SK-N-SH (cell line): Measurements from ENCODE around the gene RAB5B. TPM values are rescaled to one million over a fixed set of nuclear protein-coding genes. Genes with fewer than 3 reads are reported as not detected.
"Not testable (repeated sequence)": the region's sequence is repeated elsewhere in the genome, so short reads cannot be mapped to it uniquely, and the experiment has no call there.

Experiments
- CTCF ChIA-PET: fragments of 300-600, 350-600 bp; formaldehyde crosslinking; extraction: SDS; loops from one replicate; lab custom pipeline; 2021; lab: Yijun Ruan, JAX
- POLR2A ChIA-PET: fragments of 350-600 bp; sonication (Branson Sonifier 250); formaldehyde crosslinking; extraction: SDS; loops from one replicate; lab custom pipeline; 2020; ENCODE audit warnings: antibody characterized with exemption, inconsistent platforms; lab: Yijun Ruan, JAX
- DNase-seq: peaks from one replicate; pipeline ENCODE4 v3.0.0; 2012
- H2AFZ ChIP-seq: fragments of 200-600 bp; sonication (generic); 2 replicates; pipeline ENCODE4 v1.8.1; 2016; ENCODE audit warnings: antibody characterized with exemption, mild to moderate bottlenecking, low read depth
- H3F3A ChIP-seq: fragments of 200-600 bp; sonication (generic); replicated peaks from 2 replicates; pipeline ENCODE3; 2016; ENCODE audit warnings: antibody characterized with exemption, mild to moderate bottlenecking; ENCODE audit not compliant: insufficient read depth
- H3K27ac ChIP-seq, 2 experiments: fragments of 200-500 bp in 1 of 2; fragments of 200-600 bp in 1 of 2; sonication (Bioruptor generic) in 1 of 2; sonication (generic), shearing (Covaris generic) in 1 of 2; 2 replicates each; pipeline versions ENCODE4 v1.5.1 to v1.6.1; 2014 to 2016; ENCODE audit warnings: low read depth in 2 of 2, inconsistent platforms in 1 of 2, low read length in 1 of 2, mild to moderate bottlenecking in 1 of 2, mixed read lengths in 1 of 2
- H3K27me3 ChIP-seq: fragments of 200-600 bp; sonication (generic), shearing (Covaris generic); 2 replicates; pipeline ENCODE4 v1.6.1; 2016; ENCODE audit warnings: mixed run types; ENCODE audit not compliant: insufficient read depth
- H3K36me3 ChIP-seq, 2 experiments: fragments of 200-500 bp in 1 of 2; fragments of 200-600 bp in 1 of 2; sonication (Bioruptor generic) in 1 of 2; sonication (generic) in 1 of 2; replicated peaks in 1 of 2; 2 replicates each; pipeline versions ENCODE3 to v1.5.1; 2014 to 2016; ENCODE audit warnings: low read length in 1 of 2, mild to moderate bottlenecking in 1 of 2; ENCODE audit not compliant: insufficient read depth in 2 of 2, control insufficient read depth in 1 of 2
- H3K4me1 ChIP-seq, 2 experiments: fragments of 200-500 bp in 1 of 2; fragments of 200-600 bp in 1 of 2; sonication (Bioruptor generic) in 1 of 2; sonication (generic), shearing (Covaris generic) in 1 of 2; 2 replicates each; pipeline versions ENCODE4 v1.5.1 to v1.6.1; 2014 to 2016; ENCODE audit warnings: low read depth in 1 of 2, low read length in 1 of 2, mixed run types in 1 of 2; ENCODE audit not compliant: insufficient read depth in 2 of 2, control insufficient read depth in 1 of 2
- H3K4me2 ChIP-seq: fragments of 200-600 bp; sonication (generic), shearing (Covaris generic); 2 replicates; pipeline ENCODE4 v1.6.1; 2017; ENCODE audit warnings: mixed run types
- H3K4me3 ChIP-seq, 2 experiments: fragments of 200-500 bp in 1 of 2; fragments of 200-600 bp in 1 of 2; sonication (Bioruptor generic) in 1 of 2; sonication (generic), shearing (Covaris generic) in 1 of 2; 2 replicates each; pipeline versions ENCODE4 v1.5.1 to v1.8.1; 2014 to 2016; ENCODE audit warnings: low read depth in 2 of 2, inconsistent platforms in 1 of 2, low read length in 1 of 2, mild to moderate bottlenecking in 1 of 2, mixed read lengths in 1 of 2, moderate library complexity in 1 of 2
- H3K79me2 ChIP-seq: fragments of 200-600 bp; sonication (generic); 2 replicates; pipeline ENCODE4 v1.8.1; 2017; ENCODE audit warnings: mild to moderate bottlenecking; ENCODE audit not compliant: insufficient read depth
- H3K9ac ChIP-seq: fragments of 200-600 bp; sonication (generic); 2 replicates; pipeline ENCODE4 v1.6.1; 2017; ENCODE audit warnings: mixed run types
- H3K9me2 ChIP-seq: fragments of 200-600 bp; sonication (generic); 2 replicates; pipeline ENCODE4 v1.6.1; 2017; ENCODE audit warnings: mixed run types
- H3K9me3 ChIP-seq: fragments of 200-600 bp; sonication (generic); 2 replicates; pipeline ENCODE4 v1.6.1; 2017; ENCODE audit warnings: mixed run types, mild to moderate bottlenecking, moderate library complexity
- H4K20me1 ChIP-seq: fragments of 200-600 bp; sonication (generic); 2 replicates; pipeline ENCODE4 v1.6.1; 2017; ENCODE audit warnings: mild to moderate bottlenecking, mixed run types; ENCODE audit not compliant: insufficient read depth
- CHD2 ChIP-seq: fragments of 150-350 bp; IDR thresholded peaks from 2 replicates; pipeline ENCODE4 v1.6.1; 2018; ENCODE audit warnings: low read length; ENCODE audit not compliant: partially characterized antibody
- CTCF ChIP-seq: fragments of 200-600 bp; sonication (generic); IDR thresholded peaks from 2 replicates; pipeline ENCODE4 v1.6.1; 2017; ENCODE audit warnings: antibody characterized with exemption, mild to moderate bottlenecking, moderate library complexity
- ELF1 ChIP-seq: IDR thresholded peaks from 2 replicates; pipeline ENCODE4 v1.4.0; 2012
- EZH2phosphoT487 ChIP-seq: fragments of 200-600 bp; sonication (generic); IDR thresholded peaks from 2 replicates; pipeline ENCODE4 v1.6.1; 2017; ENCODE audit warnings: low read depth, mixed run types, mild to moderate bottlenecking, antibody characterized with exemption, moderate library complexity, borderline replicate concordance
- FOSL2 ChIP-seq: IDR thresholded peaks from 2 replicates; pipeline ENCODE4 v1.4.0; 2012; ENCODE audit warnings: low read depth, mild to moderate bottlenecking, moderate library complexity, borderline replicate concordance
- FOXJ3 ChIP-seq: sonication (generic); formaldehyde crosslinking; IDR thresholded peaks from 2 replicates; pipeline ENCODE4 v1.5.1; 2020; ENCODE audit warnings: mild to moderate bottlenecking, missing genetic modification reagents
- FOXM1 ChIP-seq: IDR thresholded peaks from 2 replicates; pipeline ENCODE4 v1.4.0; 2012; ENCODE audit warnings: low read depth, mild to moderate bottlenecking
- GABPA ChIP-seq: IDR thresholded peaks from 2 replicates; pipeline ENCODE4 v1.4.0; 2012; ENCODE audit warnings: low read depth, mild to moderate bottlenecking
- GATA2 ChIP-seq: sonication (generic); formaldehyde crosslinking; IDR thresholded peaks from 2 replicates; pipeline ENCODE4 v1.5.0; 2020; ENCODE audit warnings: mild to moderate bottlenecking, missing genetic modification reagents
- JUND ChIP-seq: IDR thresholded peaks from 2 replicates; pipeline ENCODE4 v1.4.0; 2012
- MEF2A ChIP-seq: IDR thresholded peaks from 2 replicates; pipeline ENCODE4 v1.4.0; 2012; ENCODE audit warnings: low read depth, borderline replicate concordance
- MXI1 ChIP-seq: IDR thresholded peaks from 2 replicates; pipeline ENCODE4 v1.6.1; 2012; ENCODE audit warnings: mild to moderate bottlenecking, low read depth, low read length, improper control_type of control experiment
- NRF1 ChIP-seq: IDR thresholded peaks from 2 replicates; pipeline ENCODE4 v1.6.1; 2012; ENCODE audit warnings: low read depth, mild to moderate bottlenecking, low read length
- RFX5 ChIP-seq: IDR thresholded peaks from 2 replicates; pipeline ENCODE4 v1.6.1; 2012; ENCODE audit warnings: mild to moderate bottlenecking, improper control_type of control experiment, low read length
- RXRA ChIP-seq: IDR thresholded peaks from 2 replicates; pipeline ENCODE4 v1.4.0; 2012; ENCODE audit warnings: low read depth, mild to moderate bottlenecking, borderline replicate concordance
- TAF1 ChIP-seq: IDR thresholded peaks from 2 replicates; pipeline ENCODE4 v1.6.1; 2012; ENCODE audit warnings: low read depth, mild to moderate bottlenecking, low read length, moderate library complexity, borderline replicate concordance
- TCF12 ChIP-seq: IDR thresholded peaks from 2 replicates; pipeline ENCODE4 v1.4.0; 2012
- USF2 ChIP-seq: fragments of 150-350 bp; IDR thresholded peaks from 2 replicates; pipeline ENCODE4 v1.6.1; 2017; ENCODE audit warnings: antibody characterized with exemption, low read length, low read depth, borderline replicate concordance
- YY1 ChIP-seq: IDR thresholded peaks from 2 replicates; pipeline ENCODE4 v1.4.0; 2012; ENCODE audit warnings: low read depth, mild to moderate bottlenecking
- WGBS: methylation state at CpG from one replicate; pipeline ENCODE4 v1.1.6; 2017; ENCODE audit warnings: low lambda C conversion rate; 5-methylcytosine and 5-hydroxymethylcytosine counted together
- polyA plus RNA-seq, 3 experiments: library from polyadenylated mRNA; depleted of rRNA; stranded (reverse); fragments of >200 nt; gene quantifications; 2 replicates each; pipeline ENCODE4 v1.2.3, GENCODE V29; 2012

RAB5B gene
- polyA plus RNA-seq, 1 of the 3 experiments (the other 2 are of a cell fraction), result 54.0 TPM

DNA sequence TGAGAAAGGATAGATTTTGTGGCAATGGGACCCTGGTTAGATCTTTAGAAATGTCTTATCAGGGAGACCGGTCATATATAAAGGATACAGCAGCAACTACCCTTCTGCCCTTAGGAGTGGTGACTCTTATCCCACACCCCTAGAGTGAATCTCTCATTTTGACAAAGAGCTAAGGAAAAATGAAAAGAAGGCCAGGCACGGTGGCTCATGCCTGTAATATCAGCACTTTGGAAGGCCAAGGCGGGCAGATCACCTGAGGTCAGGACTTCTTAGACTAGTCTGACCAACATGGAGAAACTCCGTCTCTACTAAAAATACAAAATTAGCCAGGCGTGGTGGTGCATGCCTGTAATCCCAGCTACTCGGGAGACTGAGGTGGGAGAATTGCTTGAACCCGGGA lies 12.1 kb downstream of the RAB5B start:
- not testable (repeated sequence) for H3K9me2 ChIP-seq, H3K4me3 ChIP-seq, DNase-seq, H3K4me1 ChIP-seq, H3F3A ChIP-seq, H2AFZ ChIP-seq, H4K20me1 ChIP-seq, H3K4me2 ChIP-seq, H3K9me3 ChIP-seq, H3K9ac ChIP-seq, H3K27ac ChIP-seq, H3K27me3 ChIP-seq
- Histone ChIP-seq H3K79me2 (peaks cover 22% of the 10 kb centered on the region; the same call in 1 of the 2 replicates), H3K36me3 (peaks cover 27 to 65% of the 10 kb centered on the region in 2 experiments)
- 96% methylated on average over 7 of the region's 7 CpGs for WGBS
- POLR2A ChIA-PET, result interaction anchor here (0.8 kb wide), 1 partner anchor 8 kb away, joined by 3 read pairs; no protein-coding TSS in a partner anchor
- CTCF ChIA-PET, result interaction anchor here (0.5 to 7.0 kb wide), 6 partner anchors 9 to 61 kb away, joined by 3 to 50 read pairs (median 4); no protein-coding TSS in a partner anchor

- Histone ChIP-seq H3K9ac (no peak overlapping the region), H3K9me3 (no peaks in the 10 kb centered on the region), H3K4me2 (no peak overlapping the region), H3F3A (peaks cover 19% of the 10 kb centered on the region), H3K4me1 (no peaks in the 10 kb centered on the region), H3K36me3 (peaks cover 50 to 52% of the 10 kb centered on the region in 2 experiments), H3K4me3 (no peak overlapping the region), H2AFZ (no peak overlapping the region), H3K79me2 (no peaks in the 10 kb centered on the region), H3K27me3 (no peaks in the 10 kb centered on the region), H3K27ac (no peak overlapping the region), H3K9me2 (no peaks in the 10 kb centered on the region), H4K20me1 (no peaks in the 10 kb centered on the region)
- CTCF ChIA-PET, result interaction anchor here (0.6 to 10.8 kb wide), 2 partner anchors 33 to 113 kb away, joined by 3 to 183 read pairs; partner anchors contain the start of genes IKZF4 and PA2G4
- DNase-seq, result no peak
- POLR2A ChIA-PET, result interaction anchor here (1.0 kb wide), 1 partner anchor 30 kb away, joined by 3 read pairs; the partner anchor contains the start of gene IKZF4
- WGBS, result 79% methylated on average over 2 of the region's 3 CpGs
- TF ChIP-seq RFX5 (no peak), ELF1 (no peak), EZH2phosphoT487 (no peak), FOSL2 (no peak), GATA2 (CRISPR knock-in tag) (no peak), FOXJ3 (CRISPR knock-in tag) (no peak), JUND (no peak), GABPA (no peak), FOXM1 (no peak), CTCF (no peak), TAF1 (no peak), YY1 (no peak), MXI1 (no peak), TCF12 (no peak), CHD2 (no peak), USF2 (no peak), RXRA (no peak), NRF1 (no peak), MEF2A (no peak)
Observed at GRCh38 chr12:55991110-55991509, 17.2 kb downstream of the RAB5B start.
